ENCODE data around the gene CELA2B.
A peak's percentile ranks its signal among the peaks of the same experiment; 100 is the strongest.
"Not testable (repeated sequence)": the region's sequence is repeated elsewhere in the genome, so short reads cannot be mapped to it uniquely, and the experiment has no call there.

The CELA2B gene

GRCh38 chr1:15513192-15513591, 37.3 kb downstream of the CELA2B start:
- Histone ChIP-seq H3K27me3 (ENCODE audit: low read depth, low read length) (no peaks in the 10 kb centered on the region), H2AFZ (ENCODE audit: low read depth, low read length) (no peak overlapping the region), H3K4me3 (ENCODE audit: low read length) (no peak overlapping the region), H3K36me3 (replicated peaks; ENCODE audit: low read depth, low read length) (peaks cover 3% of the 10 kb centered on the region), H4K20me1 (ENCODE audit: insufficient read depth, low read length) (no peaks in the 10 kb centered on the region), H3K9me3 (ENCODE audit: insufficient read depth, low read length) (no peaks in the 10 kb centered on the region), H3K4me2 (ENCODE audit: low read length) (no peak overlapping the region), H3K9ac (ENCODE audit: low read length) (no peak overlapping the region), H3K4me1 (ENCODE audit: low read length) (peaks cover 9% of the 10 kb centered on the region), H3K27ac (ENCODE audit: low read length) (no peak overlapping the region), H3K79me2 (ENCODE audit: low read length) (no peaks in the 10 kb centered on the region)
- TF ChIP-seq EZH2phosphoT487 (IDR thresholded peaks at IDR 0.05; ENCODE audit: low read depth) (no peak), CTCF (IDR thresholded peaks at IDR 0.05; ENCODE audit: low read depth, low read length) (no peak)

- Histone ChIP-seq H3K9ac (ENCODE audit: low read length) (no peak overlapping the region), H3K27me3 (ENCODE audit: low read depth, low read length) (no peaks in the 10 kb centered on the region), H3K36me3 (replicated peaks; ENCODE audit: low read depth, low read length) (peaks cover 3% of the 10 kb centered on the region), H3K4me2 (ENCODE audit: low read length) (no peak overlapping the region), H3K27ac (ENCODE audit: low read length) (no peak overlapping the region), H3K4me3 (ENCODE audit: low read length) (no peak overlapping the region), H2AFZ (ENCODE audit: low read depth, low read length) (no peak overlapping the region), H4K20me1 (ENCODE audit: insufficient read depth, low read length) (no peaks in the 10 kb centered on the region), H3K9me3 (ENCODE audit: insufficient read depth, low read length) (no peaks in the 10 kb centered on the region), H3K79me2 (ENCODE audit: low read length) (no peaks in the 10 kb centered on the region), H3K4me1 (ENCODE audit: low read length) (peaks cover 9% of the 10 kb centered on the region)
- TF ChIP-seq CTCF (IDR thresholded peaks at IDR 0.05; ENCODE audit: low read depth, low read length): no peak
These were observed 38.0 kb downstream of the CELA2B start for GRCh38 chr1:15513919-15514318.

GRCh38 chr1:15514557-15514956, 38.7 kb downstream of the CELA2B start:
- H3K4me2 ChIP-seq (ENCODE audit: low read length); H3K79me2 ChIP-seq (ENCODE audit: low read length); H3K27me3 ChIP-seq (ENCODE audit: low read depth, low read length); H3K9me3 ChIP-seq (ENCODE audit: insufficient read depth, low read length); H3K4me1 ChIP-seq (ENCODE audit: low read length); H3K27ac ChIP-seq (ENCODE audit: low read length); H2AFZ ChIP-seq (ENCODE audit: low read depth, low read length); H3K36me3 ChIP-seq (replicated peaks; ENCODE audit: low read depth, low read length); H3K4me3 ChIP-seq (ENCODE audit: low read length); H4K20me1 ChIP-seq (ENCODE audit: insufficient read depth, low read length); H3K9ac ChIP-seq (ENCODE audit: low read length): not testable (repeated sequence)

GRCh38 chr1:15515022-15515663, 39.2 kb downstream of the CELA2B start:
- H3K36me3 ChIP-seq (replicated peaks; ENCODE audit: low read depth, low read length): peaks cover 3% of the 10 kb centered on the region
- H4K20me1 ChIP-seq (ENCODE audit: insufficient read depth, low read length): no peaks in the 10 kb centered on the region
- peak overlapping the region; percentile 39 for H3K4me2 ChIP-seq (ENCODE audit: low read length)
- H3K4me3 ChIP-seq (ENCODE audit: low read length): no peak overlapping the region
- no peak overlapping the region for H3K9ac ChIP-seq (ENCODE audit: low read length)
- no peaks in the 10 kb centered on the region for H3K79me2 ChIP-seq (ENCODE audit: low read length)
- peaks cover 9% of the 10 kb centered on the region for H3K4me1 ChIP-seq (ENCODE audit: low read length)
- no peaks in the 10 kb centered on the region for H3K27me3 ChIP-seq (ENCODE audit: low read depth, low read length)
- no peak overlapping the region for H3K27ac ChIP-seq (ENCODE audit: low read length)
- TF ChIP-seq CTCF (IDR thresholded peaks at IDR 0.05; ENCODE audit: low read depth, low read length) (no peak), EZH2phosphoT487 (IDR thresholded peaks at IDR 0.05; ENCODE audit: low read depth) (no peak)
- no peak overlapping the region for H2AFZ ChIP-seq (ENCODE audit: low read depth, low read length)
- H3K9me3 ChIP-seq (ENCODE audit: insufficient read depth, low read length): no peaks in the 10 kb centered on the region
